GM19099 (cell line): ENCODE measurements around the gene ARGLU1.

ENCODE experiments used
- POLR2A ChIP-seq: IDR thresholded peaks from 3 replicates; pipeline ENCODE4 v1.6.1; 2011; ENCODE audit warnings: low read depth; ENCODE audit not compliant: insufficient read length; ENCODE audit errors: extremely low read depth

ARGLU1 gene

GRCh38 chr13:106534639-106535551 is 33.0 kb downstream of the ARGLU1 start:
- TF ChIP-seq POLR2A, result no peak

GRCh38 chr13:106533943-106534638 is 33.8 kb downstream of the ARGLU1 start:
- TF ChIP-seq POLR2A, result no peak

GRCh38 chr13:106533101-106533942 is 34.6 kb downstream of the ARGLU1 start:
- no peak for TF ChIP-seq POLR2A

- TF ChIP-seq POLR2A, result no peak
Observed at GRCh38 chr13:106532111-106532929, 35.6 kb downstream of the ARGLU1 start.

GRCh38 chr13:106530980-106531481 is 36.9 kb downstream of the ARGLU1 start:
- no peak for TF ChIP-seq POLR2A

- TF ChIP-seq POLR2A, result no peak
Observed at GRCh38 chr13:106530171-106530851, 37.6 kb downstream of the ARGLU1 start.

- no peak for TF ChIP-seq POLR2A
Observed at GRCh38 chr13:106529415-106530170, 38.3 kb downstream of the ARGLU1 start.

- TF ChIP-seq POLR2A, result no peak
Observed at GRCh38 chr13:106528718-106529414, 39.1 kb downstream of the ARGLU1 start.

- no peak for TF ChIP-seq POLR2A
Observed at GRCh38 chr13:106527826-106528225, 40.1 kb downstream of the ARGLU1 start.

- TF ChIP-seq POLR2A, result no peak
Observed at GRCh38 chr13:106527445-106527801, 40.5 kb downstream of the ARGLU1 start.

- no peak for TF ChIP-seq POLR2A
Observed at GRCh38 chr13:106526738-106527444, 41.0 kb downstream of the ARGLU1 start.

- no peak for TF ChIP-seq POLR2A
Observed at GRCh38 chr13:106525865-106526264, 42.1 kb downstream of the ARGLU1 start.

- no peak for TF ChIP-seq POLR2A
Observed at GRCh38 chr13:106524108-106524507, 43.8 kb downstream of the ARGLU1 start.
